K562 (cell line): Measurements from ENCODE around the gene CLSTN1. TPM values are rescaled to one million over a fixed set of nuclear protein-coding genes. Genes with fewer than 3 reads are reported as not detected.

Experiments
- BRF1 ChIP-seq: IDR thresholded peaks from 3 replicates; pipeline ENCODE4 v1.6.1; 2011; ENCODE audit warnings: borderline replicate concordance, mild to moderate bottlenecking; ENCODE audit not compliant: insufficient read length; ENCODE audit errors: extremely low read depth
- CHD4 ChIP-seq: fragments of 200-600 bp; sonication (generic); IDR thresholded peaks from 3 replicates; pipeline ENCODE4 v1.6.1; 2012; ENCODE audit warnings: low read depth, mild to moderate bottlenecking, mixed read lengths, low read length, inconsistent platforms; ENCODE audit not compliant: insufficient read depth, insufficient replicate concordance, poor library complexity, severe bottlenecking
- CREBBP ChIP-seq: IDR thresholded peaks from one replicate; pipeline ENCODE4 v1.6.1; 2012; ENCODE audit warnings: low read depth, mild to moderate bottlenecking, control low read depth, inconsistent platforms, low read length
- FIP1L1 ChIP-seq: fragments of 200-400 bp; formaldehyde crosslinking; IDR thresholded peaks from 2 replicates; pipeline ENCODE4 v1.6.1; 2018; ENCODE audit warnings: mild to moderate bottlenecking, low read depth, low read length; ENCODE audit not compliant: poor library complexity, severe bottlenecking
- HDAC2 ChIP-seq: fragments of 450-650 bp; IDR thresholded peaks from 2 replicates; pipeline ENCODE4 v1.6.1; 2016; ENCODE audit warnings: mild to moderate bottlenecking
- HDAC8 ChIP-seq: fragments of 450-650 bp; IDR thresholded peaks from 2 replicates; pipeline ENCODE4 v1.6.1; 2016; ENCODE audit warnings: mild to moderate bottlenecking, missing genetic modification characterization, moderate library complexity, missing compliant biosample characterization
- HMGN3 ChIP-seq: IDR thresholded peaks from 2 replicates; pipeline ENCODE4 v1.6.1; 2011; ENCODE audit warnings: borderline replicate concordance, low read depth, mild to moderate bottlenecking, mixed read lengths, low read length; ENCODE audit not compliant: insufficient read length; ENCODE audit errors: extremely low read depth
- HNRNPL ChIP-seq: fragments of 200-400 bp; formaldehyde crosslinking; IDR thresholded peaks from 2 replicates; pipeline ENCODE4 v1.6.1; 2017; ENCODE audit warnings: low read depth, mild to moderate bottlenecking, low read length
- KHSRP ChIP-seq: fragments of 450-650 bp; IDR thresholded peaks from 2 replicates; pipeline ENCODE4 v1.6.1; 2017
- MAFG ChIP-seq: fragments of 450-650 bp; conservative IDR thresholded peaks from 2 replicates; pipeline ENCODE4 v1.6.1; 2016; ENCODE audit warnings: missing genetic modification characterization, missing compliant biosample characterization
- NFE2L1 ChIP-seq: fragments of 450-650 bp; IDR thresholded peaks from 2 replicates; pipeline ENCODE4 v1.6.1; 2016; ENCODE audit warnings: missing genetic modification characterization, low read depth, mild to moderate bottlenecking, missing compliant biosample characterization, moderate library complexity, borderline replicate concordance
- NR3C1 ChIP-seq: sonication (generic); formaldehyde crosslinking; IDR thresholded peaks from 2 replicates; pipeline ENCODE4 v1.8.1; 2022; ENCODE audit warnings: missing genetic modification reagents
- RBM17 ChIP-seq: fragments of 200-400 bp; formaldehyde crosslinking; IDR thresholded peaks from 2 replicates; pipeline ENCODE4 v1.6.1; 2017; ENCODE audit warnings: low read depth, mild to moderate bottlenecking, low read length, borderline replicate concordance
- RBM34 ChIP-seq: fragments of 200-400 bp; formaldehyde crosslinking; IDR thresholded peaks from 2 replicates; pipeline ENCODE4 v1.6.1; 2018; ENCODE audit warnings: low read length, borderline replicate concordance; ENCODE audit not compliant: insufficient read depth
- RHOXF2B ChIP-seq: fragments of 250-450 bp; sonication (Bioruptor Pico); conservative IDR thresholded peaks from 2 replicates; pipeline ENCODE4 v1.5.1; 2021
- SIX5 ChIP-seq, 2 experiments: IDR thresholded peaks; 2 replicates each; pipeline ENCODE4 v1.6.1; 2011; ENCODE audit warnings: low read length in 2 of 2, borderline replicate concordance in 1 of 2, low read depth in 1 of 2, mild to moderate bottlenecking in 1 of 2, moderate library complexity in 1 of 2; ENCODE audit not compliant: insufficient read depth in 1 of 2
- TAF15 ChIP-seq: fragments of 200-400 bp; formaldehyde crosslinking; IDR thresholded peaks from 2 replicates; pipeline ENCODE4 v1.6.1; 2017; ENCODE audit warnings: mild to moderate bottlenecking, low read depth, low read length, moderate library complexity
- TEAD4 ChIP-seq, 2 experiments: sonication (generic) in 1 of 2; formaldehyde crosslinking in 1 of 2; IDR thresholded peaks; 2 replicates each; pipeline versions ENCODE4 v1.6.1 to v1.8.0; 2012 to 2022; ENCODE audit warnings: borderline replicate concordance in 1 of 2, inconsistent platforms in 1 of 2, low read length in 1 of 2, mild to moderate bottlenecking in 1 of 2, missing genetic modification reagents in 1 of 2
- THRAP3 ChIP-seq: fragments of 450-650 bp; IDR thresholded peaks from 2 replicates; pipeline ENCODE4 v1.6.1; 2016; ENCODE audit warnings: mild to moderate bottlenecking, inconsistent platforms, borderline replicate concordance
- ZBED1 ChIP-seq: IDR thresholded peaks from 2 replicates; pipeline ENCODE4 v1.6.1; 2014
- ZEB2 ChIP-seq: fragments of 450-650 bp; IDR thresholded peaks from 2 replicates; pipeline ENCODE4 v1.6.1; 2016
- ZFPM2 ChIP-seq: fragments of 250-450 bp; sonication (Bioruptor Pico); IDR thresholded peaks from 2 replicates; pipeline ENCODE4 v1.5.1; 2022; ENCODE audit warnings: mild to moderate bottlenecking
- ZNF140 ChIP-seq: fragments of 250-450 bp; sonication (Bioruptor Pico); IDR thresholded peaks from 2 replicates; pipeline ENCODE4 v1.8.0; 2021; ENCODE audit warnings: moderate library complexity, mild to moderate bottlenecking, inconsistent platforms
- ZNF239 ChIP-seq: fragments of 250-450 bp; sonication (Bioruptor Pico); IDR thresholded peaks from 2 replicates; pipeline ENCODE4 v1.4.0; 2020; ENCODE audit warnings: mild to moderate bottlenecking
- polyA plus RNA-seq, 8 experiments: library from polyadenylated mRNA; depleted of rRNA in 4 of 8; stranded (reverse) in 5 of 8; unstranded in 3 of 8; fragments of >200 nt; fragmentation: Nextera tagmentation in 2 of 8; fragmentation: Illumina TruSeq in 1 of 8; extraction: Ambion mirVana in 2 of 8; extraction: Trizol in 1 of 8; gene quantifications; 2 replicates each; pipeline versions ENCODE4 v1.2.1 to v1.2.3, GENCODE V29; 2011 to 2014; ENCODE audit warnings: inconsistent platforms in 1 of 8, missing spikeins in 1 of 8
- total RNA-seq, 7 experiments: library from RNA; depleted of rRNA in 6 of 7; stranded (reverse); fragments of >200 nt in 6 of 7; fragmentation: Illumina TruSeq in 2 of 7; extraction: Trizol in 2 of 7; gene quantifications; 2 replicates each; pipeline versions ENCODE4 v1.2.1 to v1.2.3, GENCODE V29; 2011 to 2021; ENCODE audit warnings: low replicate concordance in 1 of 7
- TF ChIP-seq, protein P1 (sequence below): fragments of 450-650 bp; IDR thresholded peaks from 2 replicates; pipeline ENCODE4 v1.6.1; 2016; ENCODE audit warnings: antibody characterized with exemption
- TF ChIP-seq, protein P2 (sequence below): fragments of 450-650 bp; IDR thresholded peaks from 2 replicates; pipeline ENCODE4 v1.6.1; 2017; ENCODE audit warnings: antibody characterized with exemption

The CLSTN1 gene
- total and polyA plus RNA-seq, 9 of the 15 experiments (the other 6 are each of a cell fraction or from before 2014, with no cell fraction given), result 1.1 to 32.5 (median 13.3) TPM

DNA sequence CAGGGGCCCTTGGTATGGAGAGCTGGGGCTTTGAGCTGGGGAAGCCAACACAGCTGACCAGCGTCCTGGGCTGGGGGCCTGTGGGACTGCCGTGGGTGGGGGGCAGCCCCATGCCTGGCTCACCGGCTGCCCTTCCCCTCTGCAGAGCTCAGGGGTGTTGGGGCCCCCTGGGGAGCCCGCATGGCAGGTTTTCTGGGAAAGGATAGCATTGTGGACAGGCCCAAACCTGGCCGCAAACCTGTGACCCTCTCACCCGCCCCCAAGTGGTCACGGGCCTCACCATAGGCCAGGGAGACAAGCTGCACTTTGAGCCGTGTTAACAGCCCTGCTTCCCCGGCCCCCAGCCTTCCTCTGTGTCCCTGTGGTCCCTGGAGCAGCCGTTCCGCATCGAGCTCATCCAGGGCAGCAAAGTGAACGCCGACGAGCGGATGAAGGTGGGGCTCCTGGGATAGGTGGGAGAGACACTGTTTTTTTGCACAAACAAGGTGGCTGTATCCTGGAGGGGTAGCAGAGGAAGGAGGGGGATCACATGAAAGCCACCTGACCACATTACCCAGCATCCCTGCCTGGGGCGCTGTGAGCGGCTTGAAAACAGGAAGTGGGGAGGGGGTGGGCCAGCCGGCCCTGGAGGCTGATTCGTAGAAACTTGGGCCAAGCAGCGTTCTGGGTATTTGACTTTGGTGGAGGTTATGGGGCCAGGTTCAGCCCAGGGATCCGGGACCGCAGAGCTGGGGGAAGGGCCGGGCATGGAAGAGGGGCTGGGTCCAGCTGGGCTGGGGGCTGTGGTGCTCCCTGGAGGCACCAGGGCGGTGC is 106.4 kb downstream of the CLSTN1 start (continued):
- TF ChIP-seq CHD4 (no peak), ZBED1 (no peak), MAFG (no peak), THRAP3 (no peak), CREBBP (no peak), HDAC2 (peak; percentile 86), RBM34 (no peak), ZFPM2 (CRISPR knock-in tag) (no peak), ZEB2 (peak; percentile 86), TEAD4 (IDR thresholded peaks at IDR 0.05; ENCODE audit: low read length) (no peak; the same call in none of the 2 replicates), TEAD4 (CRISPR knock-in tag; IDR thresholded peaks at IDR 0.05; ENCODE audit: borderline replicate concordance) (no peak; the same call in 1 of the 2 replicates), RBM17 (no peak), HMGN3 (no peak), RHOXF2B (CRISPR knock-in tag) (no peak), TAF15 (no peak), SIX5 (IDR thresholded peaks at IDR 0.05; ENCODE audit: borderline replicate concordance in 1 of 2, insufficient read depth in 1 of 2, low read depth in 1 of 2, low read length in 2 of 2) (no peak), NFE2L1 (tag) (no peak), FIP1L1 (peak; percentile 22), BRF1 (no peak), KHSRP (no peak), HNRNPL (no peak), HDAC8 (tag) (no peak), ZNF140 (CRISPR knock-in tag) (no peak), ZNF239 (CRISPR knock-in tag) (no peak; the same call in 1 of the 2 replicates), NR3C1 (no peak)
- TF ChIP-seq, protein P1, sequence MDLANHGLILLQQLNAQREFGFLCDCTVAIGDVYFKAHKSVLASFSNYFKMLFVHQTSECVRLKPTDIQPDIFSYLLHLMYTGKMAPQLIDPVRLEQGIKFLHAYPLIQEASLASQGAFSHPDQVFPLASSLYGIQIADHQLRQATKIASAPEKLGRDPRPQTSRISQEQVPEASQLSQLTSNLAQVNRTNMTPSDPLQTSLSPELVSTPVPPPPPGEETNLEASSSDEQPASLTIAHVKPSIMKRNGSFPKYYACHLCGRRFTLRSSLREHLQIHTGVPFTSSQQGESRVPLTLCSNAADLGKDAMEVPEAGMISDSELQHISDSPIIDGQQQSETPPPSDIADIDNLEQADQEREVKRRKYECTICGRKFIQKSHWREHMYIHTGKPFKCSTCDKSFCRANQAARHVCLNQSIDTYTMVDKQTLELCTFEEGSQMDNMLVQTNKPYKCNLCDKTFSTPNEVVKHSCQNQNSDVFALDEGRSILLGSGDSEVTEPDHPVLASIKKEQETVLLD, result 0 out of 2 replicates have a peak, but pooled peaks have one; percentile 26
- TF ChIP-seq, protein P2, sequence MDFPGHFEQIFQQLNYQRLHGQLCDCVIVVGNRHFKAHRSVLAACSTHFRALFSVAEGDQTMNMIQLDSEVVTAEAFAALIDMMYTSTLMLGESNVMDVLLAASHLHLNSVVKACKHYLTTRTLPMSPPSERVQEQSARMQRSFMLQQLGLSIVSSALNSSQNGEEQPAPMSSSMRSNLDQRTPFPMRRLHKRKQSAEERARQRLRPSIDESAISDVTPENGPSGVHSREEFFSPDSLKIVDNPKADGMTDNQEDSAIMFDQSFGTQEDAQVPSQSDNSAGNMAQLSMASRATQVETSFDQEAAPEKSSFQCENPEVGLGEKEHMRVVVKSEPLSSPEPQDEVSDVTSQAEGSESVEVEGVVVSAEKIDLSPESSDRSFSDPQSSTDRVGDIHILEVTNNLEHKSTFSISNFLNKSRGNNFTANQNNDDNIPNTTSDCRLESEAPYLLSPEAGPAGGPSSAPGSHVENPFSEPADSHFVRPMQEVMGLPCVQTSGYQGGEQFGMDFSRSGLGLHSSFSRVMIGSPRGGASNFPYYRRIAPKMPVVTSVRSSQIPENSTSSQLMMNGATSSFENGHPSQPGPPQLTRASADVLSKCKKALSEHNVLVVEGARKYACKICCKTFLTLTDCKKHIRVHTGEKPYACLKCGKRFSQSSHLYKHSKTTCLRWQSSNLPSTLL, result peak; percentile 11; the same call in 1 of the 2 replicates
